Activated CD4-positive, alpha-beta T cell treated with anti-CD3 and anti-CD28 coated beads, Interleukin-2, amount 10 ng/mL, durations not matched to agents 7 days and 5 days (primary cell): Measurements from ENCODE around the gene THSD7B. TPM values are rescaled to one million over a fixed set of nuclear protein-coding genes. Genes with fewer than 3 reads are reported as not detected.

Experiments
- CTCF ChIA-PET: fragments of 350-600 bp; sonication (Branson Sonifier 250); formaldehyde crosslinking; loops from one replicate; lab custom pipeline; 2021; ENCODE audit warnings: antibody characterized with exemption; lab: Charles Lee
- POLR2A ChIA-PET: fragments of 350-600 bp; sonication (Branson Sonifier 250); formaldehyde crosslinking; loops from one replicate; lab custom pipeline; 2021; ENCODE audit warnings: antibody characterized with exemption; lab: Charles Lee
- DNase-seq: peaks from one replicate; pipeline ENCODE4 v3.0.0-alpha.2; 2020
- H3K27ac Mint-ChIP-seq: one replicate; pipeline ENCODE4 v1.8.0; 2021; ENCODE audit warnings: mild to moderate bottlenecking, moderate library complexity, mixed read lengths
- H3K27me3 Mint-ChIP-seq: one replicate; pipeline ENCODE4 v1.8.0; 2021; ENCODE audit warnings: mixed read lengths
- H3K36me3 Mint-ChIP-seq: one replicate; pipeline ENCODE4 v1.8.0; 2021; ENCODE audit warnings: low read depth, mixed read lengths
- H3K4me1 Mint-ChIP-seq: one replicate; pipeline ENCODE4 v1.8.0; 2021; ENCODE audit warnings: mixed read lengths
- H3K4me3 Mint-ChIP-seq: one replicate; pipeline ENCODE4 v1.8.0; 2021; ENCODE audit warnings: mild to moderate bottlenecking, moderate library complexity, mixed read lengths
- H3K9me3 Mint-ChIP-seq: one replicate; pipeline ENCODE4 v1.8.0; 2021; ENCODE audit warnings: mixed read lengths
- total RNA-seq, 2 experiments: library from RNA; stranded (reverse); gene quantifications; one replicate each; pipeline ENCODE4 v1.2.3, GENCODE V29; 2021

The THSD7B gene
- total RNA-seq, 2 experiments from 2014 or later: not detected

GRCh38 chr2:137721733-137722132 is 956.4 kb downstream of the THSD7B start:
- Mint-ChIP-seq H3K27me3 (no peaks in the 10 kb centered on the region), H3K9me3 (no peaks in the 10 kb centered on the region), H3K4me3 (no peak overlapping the region), H3K36me3 (no peaks in the 10 kb centered on the region), H3K27ac (no peak overlapping the region), H3K4me1 (no peaks in the 10 kb centered on the region)
- ChIA-PET POLR2A (no interaction called here), CTCF (no interaction called here)
- DNase-seq: no peak

- DNase-seq: no peak
- Mint-ChIP-seq H3K4me3 (no peak overlapping the region), H3K36me3 (no peaks in the 10 kb centered on the region), H3K9me3 (no peaks in the 10 kb centered on the region), H3K27ac (no peak overlapping the region), H3K4me1 (no peaks in the 10 kb centered on the region), H3K27me3 (no peaks in the 10 kb centered on the region)
- POLR2A ChIA-PET: no interaction called here
- CTCF ChIA-PET: no interaction called here
Observed at GRCh38 chr2:137724912-137725311, 959.6 kb downstream of the THSD7B start.
